Mesodermal cell (in vitro differentiated cells): ENCODE measurements around the gene CPM. TPM values are rescaled to one million over a fixed set of nuclear protein-coding genes. Genes with fewer than 3 reads are reported as not detected.

Experiments used
- H3K27ac ChIP-seq: 2 replicates; pipeline ENCODE4 v1.7.0; 2013; ENCODE audit warnings: mild to moderate bottlenecking, low read depth, low read length, moderate library complexity; ENCODE audit not compliant: severe bottlenecking
- H3K36me3 ChIP-seq: 2 replicates; pipeline ENCODE4 v1.7.1; 2013; ENCODE audit warnings: mild to moderate bottlenecking, low read length, moderate library complexity; ENCODE audit not compliant: control insufficient read depth, insufficient read depth
- H3K4me1 ChIP-seq: one replicate; pipeline ENCODE4 v1.7.1; 2013; ENCODE audit warnings: mild to moderate bottlenecking, low read length; ENCODE audit not compliant: insufficient read depth, control insufficient read depth, poor library complexity, severe bottlenecking
- H3K4me3 ChIP-seq: 2 replicates; pipeline ENCODE4 v1.7.0; 2013; ENCODE audit warnings: low read length, control low read depth, mild to moderate bottlenecking; ENCODE audit not compliant: insufficient read depth, poor library complexity, severe bottlenecking; ENCODE audit errors: extremely low read depth
- H3K9me3 ChIP-seq: 2 replicates; pipeline ENCODE4 v1.7.1; 2013; ENCODE audit warnings: mild to moderate bottlenecking, low read length, moderate library complexity; ENCODE audit not compliant: control insufficient read depth
- WGBS, 2 experiments: methylation state at CpG; one replicate each; pipeline ENCODE4 v1.1.5; 2013; ENCODE audit warnings: missing lambda C conversion rate in 2 of 2; ENCODE audit not compliant: insufficient coverage in 2 of 2; 5-methylcytosine and 5-hydroxymethylcytosine counted together
- polyA plus RNA-seq, 2 experiments: library from polyadenylated mRNA; stranded (reverse); fragments of 50-300 nt; gene quantifications; one replicate each; pipeline ENCODE4 v1.2.3, GENCODE V29; 2013

Gene CPM
- 8.1 TPM for polyA plus RNA-seq (2013, experiment 1 of 2)
- 4.9 TPM for polyA plus RNA-seq (2013, experiment 2 of 2)

DNA sequence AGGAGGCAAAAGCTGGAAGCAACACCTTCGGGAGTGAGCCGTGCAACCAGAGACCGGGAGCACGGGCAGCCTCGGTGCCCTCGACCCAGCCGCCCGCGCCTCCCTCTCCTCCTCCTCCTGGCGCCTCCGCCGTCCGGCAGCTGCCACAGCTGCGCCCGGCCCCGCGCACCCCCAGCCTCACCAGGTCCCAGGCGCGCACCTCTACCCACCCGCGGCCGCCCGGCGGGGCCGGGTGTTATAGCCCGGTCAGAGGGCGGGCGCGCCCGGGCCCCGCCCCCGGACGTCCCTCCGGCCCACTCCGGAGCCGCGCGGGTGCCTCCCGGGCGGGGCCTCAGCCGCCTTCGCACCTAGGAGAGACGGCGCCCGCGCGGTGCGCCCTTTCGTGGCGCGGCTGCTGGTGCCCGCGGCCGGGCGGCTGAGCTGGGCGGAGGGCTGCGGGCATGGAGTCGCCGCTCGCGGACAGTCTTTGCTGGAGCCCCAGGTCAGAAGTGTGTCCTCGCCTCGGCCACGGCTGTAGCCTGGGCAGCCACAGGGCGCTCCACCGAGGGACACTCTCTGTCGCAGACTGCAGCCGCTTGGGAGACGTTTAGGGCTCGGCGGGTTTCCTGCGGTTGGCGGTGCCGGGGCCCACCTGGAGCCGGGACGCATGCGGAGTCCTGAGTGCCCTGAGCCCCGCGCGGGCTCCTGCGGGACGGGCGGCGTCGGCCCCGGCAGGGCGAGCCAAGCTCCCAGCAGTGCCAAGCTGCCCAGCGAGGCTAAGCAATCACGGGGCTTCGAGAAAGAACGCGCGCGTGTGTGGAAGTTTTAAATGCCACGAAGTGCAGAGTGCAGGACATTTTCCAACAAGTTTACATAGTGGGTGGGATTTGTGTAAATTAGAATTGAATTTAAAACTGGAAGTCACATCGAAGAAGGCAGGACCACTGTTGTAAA, at the start of gene CPM:
TSS of gene CPM (minus strand) at position 211 of the 933 bp plus-strand sequence. CDS start 334 bp downstream, outside the sequence.
- Histone ChIP-seq H3K27ac (no peak within 1 kb of the TSS), H3K4me3 (peak within 1 kb of the TSS; percentile 47), H3K36me3 (no peaks in the 10 kb centered on the region), H3K4me1 (no peaks in the 10 kb centered on the region), H3K9me3 (peaks cover 4% of the 10 kb centered on the region)
- 2 to 7% methylated on average over 62 to 68 of the region's 96 CpGs for WGBS, 2 experiments

GRCh38 chr12:68981516-68981915, 48.5 kb upstream of the CPM start:
- Histone ChIP-seq H3K4me3 (no peak overlapping the region), H3K4me1 (peaks cover 4% of the 10 kb centered on the region), H3K27ac (no peak overlapping the region), H3K36me3 (no peaks in the 10 kb centered on the region), H3K9me3 (peaks cover 7% of the 10 kb centered on the region)
- 71 to 83% methylated on average over 3 to 4 of the region's 4 CpGs for WGBS, 2 experiments

DNA sequence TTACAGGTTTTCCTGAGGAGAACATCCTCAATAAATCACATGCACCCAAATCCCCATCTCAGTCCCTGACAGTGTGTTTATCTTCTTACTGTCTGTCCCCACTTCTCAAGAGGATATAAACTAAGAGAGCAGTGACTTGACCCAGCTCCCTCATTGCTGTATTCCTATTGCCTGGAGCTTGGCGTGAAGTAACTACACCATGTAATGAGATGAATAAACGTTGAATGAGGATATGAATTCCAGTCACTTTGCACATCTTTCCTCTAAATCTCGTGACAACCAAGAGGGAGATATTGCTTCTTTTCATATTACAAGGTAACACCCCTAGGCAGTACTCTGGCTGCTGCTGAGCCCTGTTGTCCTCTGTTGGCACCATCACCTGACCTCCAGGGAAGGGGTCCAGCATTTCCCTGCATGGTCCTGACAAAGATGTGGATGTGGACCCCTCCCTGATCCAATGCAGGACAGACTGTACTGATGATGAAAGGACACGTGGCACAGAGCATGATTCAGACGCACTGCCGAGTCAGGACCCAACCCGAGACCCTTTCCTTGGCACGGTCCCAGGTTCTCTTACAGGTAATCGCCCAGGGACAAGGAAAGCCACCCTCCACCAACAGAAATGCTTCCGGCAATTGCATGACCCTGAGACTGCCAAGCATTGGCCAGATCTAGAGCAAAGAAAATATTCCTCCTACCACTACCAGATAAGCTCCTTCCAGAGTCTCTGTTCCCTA, 47.7 kb upstream of the CPM start:
- Histone ChIP-seq H3K36me3 (no peaks in the 10 kb centered on the region), H3K4me3 (no peak overlapping the region), H3K27ac (no peak overlapping the region), H3K4me1 (peaks cover 4% of the 10 kb centered on the region), H3K9me3 (peaks cover 7% of the 10 kb centered on the region)
- 85 to 90% methylated on average over 8 to 9 of the region's 10 CpGs for WGBS, 2 experiments

DNA sequence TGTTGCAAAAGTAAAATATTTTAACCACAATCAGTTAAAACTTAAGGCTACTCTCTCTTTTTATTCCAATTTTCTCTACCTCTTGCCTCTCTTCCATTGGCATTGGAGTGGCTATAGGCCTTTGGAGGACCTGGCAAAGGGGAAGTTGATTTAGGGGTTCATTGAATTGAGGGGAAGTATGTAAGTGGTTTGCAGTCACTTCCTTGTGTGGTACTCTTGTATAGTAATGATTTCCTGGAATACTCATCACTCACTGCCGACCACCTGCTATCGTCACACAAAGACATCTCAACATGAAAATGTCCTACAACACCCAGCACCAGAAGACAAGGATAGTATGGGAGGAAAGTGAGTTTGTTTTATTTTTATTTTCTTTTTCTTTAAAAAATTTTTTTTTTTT, 45.7 kb upstream of the CPM start:
- Histone ChIP-seq H3K4me3 (no peak overlapping the region), H3K4me1 (peaks cover 4% of the 10 kb centered on the region), H3K27ac (no peak overlapping the region), H3K36me3 (no peaks in the 10 kb centered on the region), H3K9me3 (peaks cover 6% of the 10 kb centered on the region)
- WGBS, 2 experiments, result no CpG with 5 or more reads among the region's 2 CpGs

DNA sequence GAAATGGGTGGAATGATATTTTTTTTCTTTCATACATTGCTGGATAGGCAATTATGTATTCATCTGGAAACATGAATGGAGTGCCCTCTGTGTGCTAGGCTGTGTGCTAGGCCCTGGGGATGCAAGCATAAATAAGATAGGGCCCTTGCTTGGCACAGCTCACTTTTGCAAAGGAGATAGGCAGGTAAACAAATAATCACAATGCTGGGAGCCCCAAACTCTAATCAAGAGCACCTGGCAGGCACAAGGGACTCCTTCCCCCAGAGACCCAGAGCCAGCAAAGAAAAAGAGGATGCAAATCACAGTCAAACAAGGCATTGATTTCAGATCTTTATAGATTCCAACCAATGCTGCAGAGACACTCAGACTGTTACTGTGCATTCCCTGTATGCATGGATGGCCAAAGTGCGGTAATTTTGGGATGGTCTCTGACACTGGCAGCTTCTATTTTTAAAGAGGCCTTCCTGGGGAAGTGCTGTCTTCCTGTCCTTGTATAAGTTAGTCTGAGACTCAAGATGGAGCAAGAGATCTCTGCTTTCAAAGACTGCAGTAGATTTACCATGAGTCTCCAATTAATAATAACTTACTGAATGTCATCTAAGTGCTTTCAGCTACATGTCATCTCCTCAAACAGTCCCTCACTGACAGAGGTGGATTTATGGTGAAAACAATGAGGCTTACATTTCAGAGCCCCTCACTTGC, 45.1 kb upstream of the CPM start:
- Histone ChIP-seq H3K27ac (no peak overlapping the region), H3K36me3 (no peaks in the 10 kb centered on the region), H3K4me3 (no peak overlapping the region), H3K4me1 (peaks cover 4% of the 10 kb centered on the region), H3K9me3 (peaks cover under 1% of the 10 kb centered on the region)
- 78% methylated on average over 1 of the region's 1 CpG; no CpG with 5 or more reads in 1 of the 2 experiments for WGBS, 2 experiments

DNA sequence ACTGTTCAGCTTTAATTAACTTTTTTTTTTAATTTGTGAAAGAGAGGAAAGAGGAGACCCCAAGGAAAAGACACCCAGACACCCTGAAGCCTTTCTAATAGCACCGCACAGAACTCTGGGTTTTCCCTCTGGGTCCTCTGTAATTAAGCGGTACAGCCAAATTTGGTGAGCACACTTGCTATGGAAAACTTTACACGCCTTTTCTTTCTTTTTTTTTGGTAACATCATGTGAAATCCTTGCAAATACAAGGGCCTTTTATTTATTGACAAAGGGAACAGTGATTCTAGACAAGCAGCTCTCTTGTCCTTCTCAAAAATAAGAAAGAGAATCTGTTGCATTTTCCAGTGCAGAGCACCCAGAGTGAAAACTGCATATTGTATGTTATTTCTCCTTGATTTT, 44.4 kb upstream of the CPM start:
- peaks cover 4% of the 10 kb centered on the region for H3K4me1 ChIP-seq
- H3K36me3 ChIP-seq, result no peaks in the 10 kb centered on the region
- H3K9me3 ChIP-seq, result no peaks in the 10 kb centered on the region
- WGBS, 2 experiments, result 85 to 86% methylated on average over 2 of the region's 3 CpGs
- no peak overlapping the region for H3K4me3 ChIP-seq
- H3K27ac ChIP-seq, result no peak overlapping the region

DNA sequence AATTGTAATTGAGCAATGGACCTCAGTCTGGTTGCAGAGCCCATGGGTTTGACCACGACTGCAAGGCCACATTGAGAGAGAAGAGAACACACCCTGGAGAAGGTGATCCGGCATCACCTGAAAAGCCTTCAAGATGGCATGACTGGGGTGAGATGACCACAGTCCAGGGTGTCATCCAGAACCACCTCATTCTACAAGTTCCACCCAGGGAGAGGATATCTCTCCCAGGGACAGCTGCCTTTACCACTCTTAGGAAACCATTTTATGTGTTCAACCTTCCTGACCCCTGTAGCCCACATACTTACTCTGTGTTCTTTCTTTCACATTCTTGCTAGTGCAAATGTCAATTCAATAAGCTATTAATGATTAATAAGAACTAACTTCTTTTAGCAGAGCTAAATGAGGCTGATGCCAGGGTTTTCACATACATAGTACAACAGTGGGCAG, 43.4 kb upstream of the CPM start:
- Histone ChIP-seq H3K4me3 (no peak overlapping the region), H3K9me3 (no peaks in the 10 kb centered on the region), H3K36me3 (no peaks in the 10 kb centered on the region), H3K27ac (no peak overlapping the region), H3K4me1 (peaks cover 4% of the 10 kb centered on the region)
- 89 to 100% methylated on average over 1 to 2 of the region's 2 CpGs for WGBS, 2 experiments

- 80 to 94% methylated on average over 2 of the region's 3 CpGs for WGBS, 2 experiments
- Histone ChIP-seq H3K9me3 (no peaks in the 10 kb centered on the region), H3K4me3 (no peak overlapping the region)
Measured at GRCh38 chr12:68975811-68976210, 42.8 kb upstream of the CPM start.

GRCh38 chr12:68972595-68972994, 39.6 kb upstream of the CPM start:
- H3K36me3 ChIP-seq, result no peaks in the 10 kb centered on the region
- no peak overlapping the region for H3K27ac ChIP-seq
- H3K9me3 ChIP-seq, result no peaks in the 10 kb centered on the region
- WGBS, 2 experiments, result 71% methylated on average over 1 of the region's 2 CpGs; no CpG with 5 or more reads in 1 of the 2 experiments
- no peak overlapping the region for H3K4me3 ChIP-seq
- no peaks in the 10 kb centered on the region for H3K4me1 ChIP-seq

More at GRCh38 chr12:68975811-68976210, 42.8 kb upstream of the CPM start:
- H3K4me1 ChIP-seq, result peaks cover 4% of the 10 kb centered on the region
- no peaks in the 10 kb centered on the region for H3K36me3 ChIP-seq
- H3K27ac ChIP-seq, result no peak overlapping the region

- WGBS, 2 experiments, result 97 to 100% methylated on average over 4 to 5 of the region's 8 CpGs
- no peak overlapping the region for H3K4me3 ChIP-seq
- no peaks in the 10 kb centered on the region for H3K9me3 ChIP-seq
- no peaks in the 10 kb centered on the region for H3K36me3 ChIP-seq
- H3K27ac ChIP-seq, result no peak overlapping the region
- no peaks in the 10 kb centered on the region for H3K4me1 ChIP-seq
Measured at GRCh38 chr12:68971404-68971803, 38.4 kb upstream of the CPM start.
